Omental fat pad (tissue), 4 donors: ENCODE measurements around the gene MACROH2A2. TPM values are rescaled to one million over a fixed set of nuclear protein-coding genes. Genes with fewer than 3 reads are reported as not detected.
"Not testable (repeated sequence)": the region's sequence is repeated elsewhere in the genome, so short reads cannot be mapped to it uniquely, and the experiment has no call there.

Source experiments
- ATAC-seq: fragments of 150-250 bp; one replicate; pipeline ENCODE4 v1.9.1; 2016; ENCODE audit warnings: mild to moderate bottlenecking, moderate library complexity; ENCODE audit not compliant: low FRiP score
- DNase-seq: peaks from one replicate; pipeline ENCODE4 v3.0.0-alpha.2; 2019; ENCODE audit warnings: low spot score
- CTCF ChIP-seq, 3 donors: fragments of 450-650 bp; IDR thresholded peaks; one replicate each; pipeline ENCODE4 v1.5.1; 2016 to 2017; ENCODE audit warnings: antibody characterized with exemption in 3 of 3, mild to moderate bottlenecking in 3 of 3, moderate library complexity in 2 of 3
- total RNA-seq, 4 donors: library from RNA; depleted of rRNA; stranded (reverse); fragments of >200 nt; gene quantifications; one replicate each; pipeline ENCODE4 v1.1.0, GENCODE V29; 2016

MACROH2A2 gene
- total RNA-seq, 4 donors from 2014 or later = 4.1 to 6.0 (median 5.2) TPM

- DNase-seq (no peak), ATAC-seq (no peak)
- TF ChIP-seq CTCF (IDR thresholded peaks at IDR 0.05) = no peak
Observed at GRCh38 chr10:70148516-70148915, 95.9 kb downstream of the MACROH2A2 start.

GRCh38 chr10:70155255-70155838 is 102.7 kb downstream of the MACROH2A2 start:
- ATAC-seq (no peak), DNase-seq (no peak)
- no peak for TF ChIP-seq CTCF (IDR thresholded peaks at IDR 0.05)

GRCh38 chr10:70158113-70158512 is 105.5 kb downstream of the MACROH2A2 start:
- no peak for TF ChIP-seq CTCF (IDR thresholded peaks at IDR 0.05)
- DNase-seq (no peak), ATAC-seq (no peak)

GRCh38 chr10:70159366-70159765 is 106.7 kb downstream of the MACROH2A2 start:
- DNase-seq, ATAC-seq: not testable (repeated sequence)

GRCh38 chr10:70160798-70161197 is 108.2 kb downstream of the MACROH2A2 start:
- ATAC-seq (no peak), DNase-seq (no peak)
- TF ChIP-seq CTCF (IDR thresholded peaks at IDR 0.05) = no peak

Other genes starting within 250 kb of the MACROH2A2 start
- gene AIFM2, start 80.0 kb downstream of the MACROH2A2 start, total RNA-seq = 100 to 1,000 TPM in 1 of 4 donors, 10 to 100 TPM in 3; 32.8 to 118 (median 53.6) TPM
- gene TYSND1, start 93.9 kb downstream of the MACROH2A2 start, total RNA-seq = 10 to 100 TPM; 10.7 to 20.3 (median 13.7) TPM
- gene SAR1A, start 117.7 kb downstream of the MACROH2A2 start, total RNA-seq = 100 to 1,000 TPM in 3 of 4 donors, 10 to 100 TPM in 1; 97.7 to 179 (median 141) TPM
- 100 to 1,000 TPM in 3 of 4 donors, 10 to 100 TPM in 1; 92.4 to 331 (median 217) TPM for gene PPA1, start 180.6 kb downstream of the MACROH2A2 start, total RNA-seq
- gene NPFFR1, start 231.2 kb downstream of the MACROH2A2 start, total RNA-seq = 1 to 10 TPM in 1 of 4 donors, under 1 TPM in 2, not detected in 1; 0.19 to 3.4 (median 0.60) TPM